Liver (tissue), 9 donors: ENCODE measurements around the gene MAP3K10. TPM values are rescaled to one million over a fixed set of nuclear protein-coding genes. Genes with fewer than 3 reads are reported as not detected.

Experiments used
- DNase-seq: peaks from one replicate; pipeline ENCODE4 v3.0.0-alpha.2; 2017; ENCODE audit warnings: low spot score
- H3K27ac ChIP-seq, 2 donors: one replicate each; pipeline ENCODE4 v1.7.0; 2013; ENCODE audit warnings: inconsistent platforms in 2 of 2, low read length in 2 of 2, control low read depth in 1 of 2, low read depth in 1 of 2, mild to moderate bottlenecking in 1 of 2
- H3K27me3 ChIP-seq, 4 donors: one replicate each; pipeline versions ENCODE4 v1.6.1 to v1.7.0; 2013; ENCODE audit warnings: low read length in 3 of 4, inconsistent platforms in 1 of 4, mild to moderate bottlenecking in 1 of 4, moderate library complexity in 1 of 4; ENCODE audit not compliant: control insufficient read depth in 4 of 4, insufficient read depth in 4 of 4
- H3K36me3 ChIP-seq, 4 donors: one replicate each; pipeline versions ENCODE4 v1.6.1 to v1.7.0; 2013; ENCODE audit warnings: low read length in 3 of 4, mild to moderate bottlenecking in 3 of 4, low read depth in 1 of 4, moderate library complexity in 1 of 4; ENCODE audit not compliant: control insufficient read depth in 4 of 4, insufficient read depth in 3 of 4
- H3K4me1 ChIP-seq, 4 donors: one replicate each; pipeline versions ENCODE4 v1.6.1 to v1.7.0; 2013; ENCODE audit warnings: low read length in 3 of 4, mild to moderate bottlenecking in 3 of 4, moderate library complexity in 1 of 4; ENCODE audit not compliant: control insufficient read depth in 4 of 4, insufficient read depth in 4 of 4
- H3K4me3 ChIP-seq, 3 donors: one replicate each; pipeline versions ENCODE4 v1.6.1 to v1.7.0; 2013; ENCODE audit warnings: low read length in 3 of 3, control low read depth in 1 of 3, low read depth in 1 of 3, mild to moderate bottlenecking in 1 of 3
- H3K9ac ChIP-seq, 2 donors: one replicate each; pipeline ENCODE4 v1.7.0; 2013; ENCODE audit warnings: low read length in 2 of 2, mild to moderate bottlenecking in 2 of 2, moderate library complexity in 2 of 2, control low read depth in 1 of 2, low read depth in 1 of 2
- H3K9me3 ChIP-seq, 4 donors: one replicate each; pipeline versions ENCODE4 v1.6.1 to v1.7.0; 2013; ENCODE audit warnings: low read length in 3 of 4; ENCODE audit not compliant: control insufficient read depth in 4 of 4
- ATF3 ChIP-seq: IDR thresholded peaks from 2 replicates; pipeline ENCODE4 v1.6.1; 2016; ENCODE audit warnings: antibody characterized with exemption
- CTCF ChIP-seq: fragments of 150-350 bp; IDR thresholded peaks from 2 replicates; pipeline ENCODE4 v1.5.1; 2017; ENCODE audit warnings: improper control_type of control experiment, low read depth, low read length; ENCODE audit not compliant: missing input control
- EGR1 ChIP-seq, 2 donors: IDR thresholded peaks; 2 replicates each; pipeline ENCODE4 v1.6.1; 2016 to 2018; ENCODE audit warnings: antibody characterized with exemption in 2 of 2, low read depth in 2 of 2
- FOXA1 ChIP-seq: IDR thresholded peaks from 2 replicates; pipeline ENCODE4 v1.6.1; 2016; ENCODE audit warnings: antibody characterized with exemption
- FOXA2 ChIP-seq: IDR thresholded peaks from 2 replicates; pipeline ENCODE4 v1.6.1; 2016; ENCODE audit warnings: antibody characterized with exemption
- GABPA ChIP-seq, 2 donors: IDR thresholded peaks in 1 of 2; conservative IDR thresholded peaks in 1 of 2; 2 replicates each; pipeline ENCODE4 v1.6.1; 2016; ENCODE audit warnings: antibody characterized with exemption in 2 of 2, mild to moderate bottlenecking in 1 of 2, moderate library complexity in 1 of 2
- HNF4A ChIP-seq, 2 donors: conservative IDR thresholded peaks; 2 replicates each; pipeline ENCODE4 v1.6.1; 2016; ENCODE audit warnings: antibody characterized with exemption in 2 of 2, mild to moderate bottlenecking in 2 of 2
- HNF4G ChIP-seq: IDR thresholded peaks from 2 replicates; pipeline ENCODE4 v1.6.1; 2016; ENCODE audit warnings: antibody characterized with exemption
- JUND ChIP-seq, 2 donors: IDR thresholded peaks; 2 replicates each; pipeline ENCODE4 v1.6.1; 2016; ENCODE audit warnings: antibody characterized with exemption in 2 of 2
- NR2F2 ChIP-seq: IDR thresholded peaks from 2 replicates; pipeline ENCODE4 v1.6.1; 2016; ENCODE audit warnings: antibody characterized with exemption
- RAD21 ChIP-seq, 2 donors: IDR thresholded peaks; 2 replicates each; pipeline ENCODE4 v1.6.1; 2016; ENCODE audit warnings: antibody characterized with exemption in 2 of 2, mild to moderate bottlenecking in 2 of 2
- REST ChIP-seq: IDR thresholded peaks from 2 replicates; pipeline ENCODE4 v1.6.1; 2016; ENCODE audit warnings: antibody characterized with exemption, mild to moderate bottlenecking
- RXRA ChIP-seq, 2 donors: IDR thresholded peaks; 2 replicates each; pipeline ENCODE4 v1.6.1; 2017 to 2018; ENCODE audit warnings: antibody characterized with exemption in 2 of 2, mild to moderate bottlenecking in 1 of 2
- SP1 ChIP-seq: IDR thresholded peaks from 2 replicates; pipeline ENCODE4 v1.6.1; 2018; ENCODE audit warnings: antibody characterized with exemption, mild to moderate bottlenecking
- TAF1 ChIP-seq: conservative IDR thresholded peaks from 2 replicates; pipeline ENCODE4 v1.6.1; 2016; ENCODE audit warnings: antibody characterized with exemption, mild to moderate bottlenecking
- YY1 ChIP-seq: IDR thresholded peaks from 2 replicates; pipeline ENCODE4 v1.6.1; 2016; ENCODE audit warnings: antibody characterized with exemption, mild to moderate bottlenecking
- ZBTB33 ChIP-seq: IDR thresholded peaks from 2 replicates; pipeline ENCODE4 v1.6.1; 2016; ENCODE audit warnings: antibody characterized with exemption
- WGBS: extraction: QIAGEN DNeasy Blood & Tissue Kit; methylation state at CpG from one replicate; pipeline ENCODE4 v1.1.7; 2013; 5-methylcytosine and 5-hydroxymethylcytosine counted together
- polyA plus RNA-seq, 2 donors: library from polyadenylated mRNA; stranded (reverse) in 1 of 2; unstranded in 1 of 2; fragments of 200-250 nt in 1 of 2; fragments of >200 nt in 1 of 2; fragmentation: Nextera tagmentation in 1 of 2; extraction: Ambion mirVana in 1 of 2; gene quantifications; one replicate each; pipeline versions ENCODE4 v1.2.1 to v1.2.3, GENCODE V29; 2013 to 2015
- total RNA-seq, 2 donors: library from RNA; depleted of rRNA; stranded (reverse); fragments of >200 nt; gene quantifications; one replicate each; pipeline ENCODE4 v1.2.3, GENCODE V29; 2014
- donor health status: healthy.
- donor health status: healthy.
- donor health status: healthy.
- donor health status: healthy.
- donor health status: healthy.

MAP3K10 gene
- total and polyA plus RNA-seq, 4 donors, result 0.65 to 3.9 (median 2.1) TPM

- H3K4me3 ChIP-seq, result no peak overlapping the region
- no peak overlapping the region for H3K9ac ChIP-seq
- DNase-seq, result no peak
- H3K4me1 ChIP-seq, result no peaks in the 10 kb centered on the region
- H3K27ac ChIP-seq, result no peak overlapping the region
- no peaks in the 10 kb centered on the region for H3K36me3 ChIP-seq
- no peaks in the 10 kb centered on the region for H3K9me3 ChIP-seq
- TF ChIP-seq SP1 (no peak), HNF4G (no peak), TAF1 (no peak), GABPA (IDR thresholded peaks at IDR 0.05 in 1 of 2, conservative IDR thresholded peaks at IDR 0.05 in 1 of 2) (no peak), CTCF (peak; percentile 31), ATF3 (no peak), REST (no peak), FOXA2 (no peak), YY1 (no peak), NR2F2 (no peak), FOXA1 (no peak), RAD21 (IDR thresholded peaks at IDR 0.05) (peak; percentile 40 to 65)
- H3K27me3 ChIP-seq, result no peaks in the 10 kb centered on the region
- WGBS, result 51% methylated on average over 8 of the region's 8 CpGs
These were observed 35.4 kb upstream of the MAP3K10 start for GRCh38 chr19:40155749-40156265.

- no peaks in the 10 kb centered on the region for H3K9me3 ChIP-seq
- 81% methylated on average over 6 of the region's 6 CpGs for WGBS
- no peak overlapping the region for H3K27ac ChIP-seq
- no peak overlapping the region for H3K4me3 ChIP-seq
- H3K36me3 ChIP-seq, result no peaks in the 10 kb centered on the region
- H3K4me1 ChIP-seq, result no peaks in the 10 kb centered on the region
- H3K9ac ChIP-seq, result no peak overlapping the region
- no peak for DNase-seq
- H3K27me3 ChIP-seq, result no peaks in the 10 kb centered on the region
- TF ChIP-seq FOXA1 (no peak), FOXA2 (no peak), HNF4A (conservative IDR thresholded peaks at IDR 0.05) (no peak), CTCF (no peak), RXRA (IDR thresholded peaks at IDR 0.05) (no peak), NR2F2 (no peak), JUND (IDR thresholded peaks at IDR 0.05) (no peak), TAF1 (no peak), REST (no peak), ZBTB33 (no peak), GABPA (IDR thresholded peaks at IDR 0.05 in 1 of 2, conservative IDR thresholded peaks at IDR 0.05 in 1 of 2) (no peak), EGR1 (IDR thresholded peaks at IDR 0.05; ENCODE audit: low read depth in 2 of 2) (no peak), YY1 (no peak), ATF3 (no peak)
These were observed 34.2 kb upstream of the MAP3K10 start for GRCh38 chr19:40157059-40157458.
